ENCODE data around the gene LTBP3. TPM values are rescaled to one million over a fixed set of nuclear protein-coding genes. Genes with fewer than 3 reads are reported as not detected.

The LTBP3 gene
- total and polyA plus RNA-seq, 9 of the 15 experiments (the other 6 are each of a cell fraction or from before 2014, with no cell fraction given) = 0.06 to 20.5 (median 4.8) TPM

- TF ChIP-seq CBFA2T2 (conservative IDR thresholded peaks at IDR 0.05) = no peak
- TF ChIP-seq CHD4 (IDR thresholded peaks at IDR 0.05; ENCODE audit: insufficient read depth, insufficient replicate concordance, low read depth, low read length, poor library complexity, severe bottlenecking) = no peak
- TF ChIP-seq TCF3 (CRISPR knock-in tag; IDR thresholded peaks at IDR 0.05) = no peak
- no peak; the same call in 1 of the 2 replicates for TF ChIP-seq ZNF232 (CRISPR knock-in tag; IDR thresholded peaks at IDR 0.05)
- TF ChIP-seq TAL1 (IDR thresholded peaks at IDR 0.05) = no peak
- TF ChIP-seq ZNF785 (CRISPR knock-in tag; IDR thresholded peaks at IDR 0.05) = no peak
- TF ChIP-seq SREBF2 (CRISPR knock-in tag; IDR thresholded peaks at IDR 0.05) = no peak
- no peak for TF ChIP-seq SIX5 (IDR thresholded peaks at IDR 0.05; ENCODE audit: borderline replicate concordance in 1 of 2, insufficient read depth in 1 of 2, low read depth in 1 of 2, low read length in 2 of 2)
- TF ChIP-seq MAZ (CRISPR knock-in tag; conservative IDR thresholded peaks at IDR 0.05 in 1 of 2, IDR thresholded peaks at IDR 0.05 in 1 of 2) = peak in 1 of 2 experiments; percentile 46; a peak in 2 of 4 replicates
- peak; percentile 97 for TF ChIP-seq KDM5B (IDR thresholded peaks at IDR 0.05; ENCODE audit: insufficient replicate concordance, low read depth, low read length)
- TF ChIP-seq FOXK1 (CRISPR knock-in tag; IDR thresholded peaks at IDR 0.05; ENCODE audit: borderline replicate concordance) = peak; percentile 80; the same call in 1 of the 2 replicates
- peak; percentile 87; the same call in 1 of the 2 replicates for TF ChIP-seq NR4A1 (CRISPR knock-in tag; IDR thresholded peaks at IDR 0.05)
- no peak for TF ChIP-seq NR4A1 (tag; IDR thresholded peaks at IDR 0.05)
- TF ChIP-seq FOXK2 (conservative IDR thresholded peaks at IDR 0.05 in 1 of 2, IDR thresholded peaks at IDR 0.05 in 1 of 2; ENCODE audit: low read depth in 2 of 2) = no peak
- TF ChIP-seq POLR2B (IDR thresholded peaks at IDR 0.05; ENCODE audit: low read depth, partially characterized antibody) = peak; percentile 99
- TF ChIP-seq ARID1B (IDR thresholded peaks at IDR 0.05) = no peak
- TF ChIP-seq STAG1 (CRISPR knock-in tag; IDR thresholded peaks at IDR 0.05; ENCODE audit: borderline replicate concordance) = 0 out of 2 replicates have a peak, but pooled peaks have one; percentile 36
- no peak for TF ChIP-seq ATF3 (IDR thresholded peaks at IDR 0.05)
- TF ChIP-seq ATF3 (CRISPR knock-in tag; conservative IDR thresholded peaks at IDR 0.05) = no peak; the same call in 1 of the 2 replicates
- peak; percentile 35; the same call in 1 of the 2 replicates for TF ChIP-seq ZBTB2 (IDR thresholded peaks at IDR 0.05)
- no peak for TF ChIP-seq ZBTB49 (CRISPR knock-in tag; IDR thresholded peaks at IDR 0.05; ENCODE audit: borderline replicate concordance)
Measured at GRCh38 chr11:65500387-65501185, 57.6 kb downstream of the LTBP3 start (continued).
